GM12875 (cell line): ENCODE data around the gene RGL1.

ENCODE experiments used
- H3K4me3 ChIP-seq: one replicate; pipeline ENCODE4 v1.5.1; 2011; ENCODE audit warnings: low read depth, low read length, control low read depth
- CTCF ChIP-seq: IDR thresholded peaks from 2 replicates; pipeline ENCODE4 v1.5.1; 2011; ENCODE audit warnings: low read depth, mild to moderate bottlenecking, control low read depth, inconsistent platforms, low read length, moderate library complexity, borderline replicate concordance; ENCODE audit not compliant: insufficient read depth

Gene RGL1

GRCh38 chr1:183859831-183860230 lies 54.9 kb downstream of the RGL1 start:
- no peak for TF ChIP-seq CTCF
- H3K4me3 ChIP-seq: no peak overlapping the region

GRCh38 chr1:183862967-183863366 lies 58.0 kb downstream of the RGL1 start:
- no peak overlapping the region for H3K4me3 ChIP-seq
- no peak for TF ChIP-seq CTCF

DNA sequence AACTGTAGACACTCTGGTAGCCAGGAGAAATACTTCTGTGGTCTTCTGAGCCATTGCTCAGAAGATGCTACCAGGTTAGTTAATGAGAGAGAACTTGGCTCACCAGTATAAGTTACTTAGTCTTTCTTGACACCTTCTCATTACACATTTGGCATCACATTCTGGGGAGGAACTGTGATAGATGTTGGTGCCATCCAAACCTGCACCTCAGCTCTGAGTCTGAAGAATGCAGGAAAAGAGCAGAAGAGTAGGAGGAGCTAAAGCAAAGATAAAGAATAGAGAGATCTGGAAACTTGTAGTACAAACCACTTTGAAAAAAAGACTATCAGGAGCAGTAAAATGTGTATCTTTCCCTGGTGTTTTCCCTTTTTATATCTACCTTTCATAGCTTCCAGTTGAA lies 58.9 kb downstream of the RGL1 start:
- no peak for TF ChIP-seq CTCF

GRCh38 chr1:183864611-183865010 lies 59.7 kb downstream of the RGL1 start:
- TF ChIP-seq CTCF: no peak

More for the DNA sequence above, 58.9 kb downstream of the RGL1 start:
- H3K4me3 ChIP-seq: no peak overlapping the region

GRCh38 chr1:183869230-183869629 lies 64.3 kb downstream of the RGL1 start:
- no peak for TF ChIP-seq CTCF
- no peak overlapping the region for H3K4me3 ChIP-seq

More at GRCh38 chr1:183864611-183865010, 59.7 kb downstream of the RGL1 start:
- no peak overlapping the region for H3K4me3 ChIP-seq

DNA sequence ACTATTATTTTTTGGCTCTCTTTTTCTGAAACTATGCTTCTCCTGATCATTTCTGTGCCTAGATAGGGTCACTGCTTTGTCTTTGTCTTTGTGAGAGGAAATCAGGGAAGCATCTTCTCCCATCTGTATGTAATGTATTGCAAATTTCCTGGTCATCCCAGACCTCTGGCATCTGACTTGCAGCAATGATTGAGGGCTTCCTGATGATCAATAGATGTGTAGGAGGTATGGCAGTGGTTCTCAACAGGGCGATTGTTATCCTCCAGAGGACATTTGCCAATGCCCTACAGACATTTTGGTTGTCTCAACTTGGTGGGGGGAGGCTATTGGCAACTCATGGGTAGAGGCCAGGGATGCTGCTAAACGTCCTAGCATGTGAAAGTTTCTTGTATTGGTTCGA lies 64.7 kb downstream of the RGL1 start:
- H3K4me3 ChIP-seq: no peak overlapping the region
- no peak for TF ChIP-seq CTCF

- H3K4me3 ChIP-seq: no peak overlapping the region
- no peak for TF ChIP-seq CTCF
Observed at GRCh38 chr1:183870351-183871077, 65.6 kb downstream of the RGL1 start.
